WERI-Rb-1 (cell line): ENCODE results near the gene SCUBE1.

Source experiments
- DNase-seq: peaks from one replicate; pipeline ENCODE4 v3.0.0-alpha.2; 2020
- H3K27ac ChIP-seq: fragments of 250-450 bp; sonication (Bioruptor Pico); 2 replicates; pipeline ENCODE4 v1.5.1; 2020; ENCODE audit warnings: mild to moderate bottlenecking, moderate library complexity
- H3K27me3 ChIP-seq: fragments of 250-450 bp; sonication (Bioruptor Pico); 2 replicates; pipeline ENCODE4 v1.5.1; 2021; ENCODE audit warnings: mild to moderate bottlenecking, low read depth, moderate library complexity; ENCODE audit not compliant: insufficient read depth, severe bottlenecking
- H3K36me3 ChIP-seq: fragments of 250-450 bp; sonication (Bioruptor Pico); 2 replicates; pipeline ENCODE4 v1.5.1; 2020; ENCODE audit warnings: mild to moderate bottlenecking, moderate library complexity
- H3K4me3 ChIP-seq: 2 replicates; pipeline ENCODE4 v1.5.1; 2011; ENCODE audit warnings: low read depth, mild to moderate bottlenecking, control low read depth, low read length
- H3K9me3 ChIP-seq: fragments of 250-450 bp; sonication (Bioruptor Pico); 2 replicates; pipeline ENCODE4 v1.5.1; 2021; ENCODE audit warnings: mild to moderate bottlenecking, moderate library complexity; ENCODE audit not compliant: severe bottlenecking
- CTCF ChIP-seq: IDR thresholded peaks from 2 replicates; pipeline ENCODE4 v1.5.1; 2011; ENCODE audit warnings: low read depth, mild to moderate bottlenecking, control low read depth, inconsistent platforms, low read length

The SCUBE1 gene

GRCh38 chr22:43315687-43316217, 27.4 kb downstream of the SCUBE1 start:
- DNase-seq, result no peak
- no peaks in the 10 kb centered on the region for H3K9me3 ChIP-seq
- H3K27ac ChIP-seq, result no peak overlapping the region
- no peak for TF ChIP-seq CTCF
- no peaks in the 10 kb centered on the region for H3K36me3 ChIP-seq
- no peaks in the 10 kb centered on the region for H3K27me3 ChIP-seq
- H3K4me3 ChIP-seq, result no peak overlapping the region

- no peak for TF ChIP-seq CTCF
- H3K4me3 ChIP-seq, result no peak overlapping the region
- H3K27me3 ChIP-seq, result no peaks in the 10 kb centered on the region
- no peaks in the 10 kb centered on the region for H3K9me3 ChIP-seq
- no peaks in the 10 kb centered on the region for H3K36me3 ChIP-seq
- DNase-seq, result no peak
- H3K27ac ChIP-seq, result no peak overlapping the region
Measured at GRCh38 chr22:43314611-43315010, 28.6 kb downstream of the SCUBE1 start.

- H3K36me3 ChIP-seq, result no peaks in the 10 kb centered on the region
- no peak overlapping the region for H3K27ac ChIP-seq
- DNase-seq, result no peak
- no peak for TF ChIP-seq CTCF
- no peak overlapping the region for H3K4me3 ChIP-seq
- H3K27me3 ChIP-seq, result no peaks in the 10 kb centered on the region
- no peaks in the 10 kb centered on the region for H3K9me3 ChIP-seq
Measured at GRCh38 chr22:43313890-43314474, 29.2 kb downstream of the SCUBE1 start.

GRCh38 chr22:43313244-43313889, 29.8 kb downstream of the SCUBE1 start:
- DNase-seq, result no peak
- no peak overlapping the region for H3K27ac ChIP-seq
- no peak overlapping the region for H3K4me3 ChIP-seq

GRCh38 chr22:43312608-43313007, 30.6 kb downstream of the SCUBE1 start:
- TF ChIP-seq CTCF, result no peak
- Histone ChIP-seq H3K9me3 (no peaks in the 10 kb centered on the region), H3K4me3 (no peak overlapping the region), H3K27me3 (no peaks in the 10 kb centered on the region), H3K27ac (no peak overlapping the region), H3K36me3 (no peaks in the 10 kb centered on the region)
- DNase-seq, result no peak

More at GRCh38 chr22:43313244-43313889, 29.8 kb downstream of the SCUBE1 start:
- no peak for TF ChIP-seq CTCF
- Histone ChIP-seq H3K27me3 (no peaks in the 10 kb centered on the region), H3K36me3 (no peaks in the 10 kb centered on the region), H3K9me3 (no peaks in the 10 kb centered on the region)

GRCh38 chr22:43310798-43311197, 32.4 kb downstream of the SCUBE1 start:
- Histone ChIP-seq H3K27me3 (no peaks in the 10 kb centered on the region), H3K4me3 (no peak overlapping the region), H3K36me3 (no peaks in the 10 kb centered on the region), H3K27ac (no peak overlapping the region), H3K9me3 (no peaks in the 10 kb centered on the region)
- no peak for TF ChIP-seq CTCF
- DNase-seq, result no peak
